K562 (cell line): ENCODE data around the gene GPR39. TPM values are rescaled to one million over a fixed set of nuclear protein-coding genes. Genes with fewer than 3 reads are reported as not detected.

ENCODE experiments used
- ATAC-seq: fragments of 200-7000 bp; cut with Tn5 transposase; 3 replicates; pipeline ENCODE4 v1.9.1; 2020; ENCODE audit warnings: moderate library complexity
- BruUV-seq: library from RNA; stranded (reverse); fragments of 400-500 nt; replicated peaks from 2 replicates; lab custom pipeline; 2021; lab: Mats Ljungman, UMichigan
- CTCF ChIA-PET: fragments of 300-600 bp; formaldehyde crosslinking; extraction: SDS; loops from one replicate; lab custom pipeline; 2021; ENCODE audit warnings: low intra/inter-chr PET ratio; lab: Yijun Ruan, JAX
- POLR2A ChIA-PET: fragments of 300-600, 350-650 bp; sonication (Branson Sonifier 250); formaldehyde crosslinking; extraction: SDS; loops from one replicate; lab custom pipeline; 2021; ENCODE audit warnings: antibody characterized with exemption, inconsistent platforms; lab: Yijun Ruan, JAX
- DNase-seq, 4 experiments: peaks; one replicate each; pipeline versions ENCODE4 v3.0.0 to v3.0.0-alpha.2; 2011 to 2018; ENCODE audit warnings: low spot score in 3 of 4, mixed read lengths in 3 of 4; ENCODE audit errors: extremely low read depth in 1 of 4
- FAIRE-seq: peaks from 2 replicates; lab custom pipeline; 2011; peaks lifted over from hg19 to GRCh38; lab: Jason Lieb, UNC
- H2AFZ ChIP-seq: 2 replicates; pipeline ENCODE4 v1.6.0; 2011; ENCODE audit warnings: low read depth, low read length, control low read depth, inconsistent platforms
- H3K27ac ChIP-seq: fragments of 200-600 bp; 3 replicates; pipeline ENCODE4 v1.8.0; 2011; ENCODE audit warnings: low read depth, mild to moderate bottlenecking, control low read depth, inconsistent platforms, low read length, moderate library complexity, mixed read lengths; ENCODE audit errors: extremely low read depth
- H3K27me3 ChIP-seq, 2 experiments: fragments of 300-600 bp in 1 of 2; 2 replicates in 1 of 2; 3 replicates in 1 of 2; pipeline versions ENCODE4 v1.6.0 to v1.8.0; 2011; ENCODE audit warnings: inconsistent platforms in 2 of 2, low read length in 2 of 2, mild to moderate bottlenecking in 1 of 2, mixed read lengths in 1 of 2, moderate library complexity in 1 of 2; ENCODE audit not compliant: control insufficient read depth in 2 of 2, insufficient read depth in 2 of 2
- H3K36me3 ChIP-seq: fragments of 300-600 bp; 3 replicates; pipeline ENCODE4 v1.8.0; 2011; ENCODE audit warnings: mild to moderate bottlenecking, low read length, inconsistent platforms; ENCODE audit not compliant: control insufficient read depth, insufficient read depth
- H3K4me1 ChIP-seq, 2 experiments: fragments of 200-600 bp in 1 of 2; replicated peaks in 1 of 2; 2 replicates in 1 of 2; 3 replicates in 1 of 2; pipeline versions ENCODE4 v1.5.1 to v1.8.0; 2011; ENCODE audit warnings: inconsistent platforms in 2 of 2, low read length in 2 of 2, mild to moderate bottlenecking in 1 of 2, mixed read lengths in 1 of 2, moderate library complexity in 1 of 2; ENCODE audit not compliant: control insufficient read depth in 2 of 2, insufficient read depth in 2 of 2
- H3K4me2 ChIP-seq: 2 replicates; pipeline ENCODE4 v1.6.1; 2011; ENCODE audit warnings: low read length, control low read depth, inconsistent platforms, mixed read lengths; ENCODE audit not compliant: insufficient read depth
- H3K4me3 ChIP-seq: fragments of 200-600 bp; sonication (generic), shearing (Covaris generic); 2 replicates; pipeline ENCODE4 v1.5.1; 2016; ENCODE audit warnings: control low read depth, inconsistent platforms
- H3K79me2 ChIP-seq: fragments of 200-600 bp; 3 replicates; pipeline ENCODE4 v1.8.0; 2011; ENCODE audit warnings: low read length, inconsistent platforms; ENCODE audit not compliant: control insufficient read depth, insufficient read depth
- H3K9ac ChIP-seq, 2 experiments: 2 replicates each; pipeline versions ENCODE4 v1.6.0 to v1.6.1; 2011; ENCODE audit warnings: low read depth in 2 of 2, low read length in 2 of 2, control low read depth in 1 of 2, inconsistent platforms in 1 of 2, mild to moderate bottlenecking in 1 of 2, mixed read lengths in 1 of 2; ENCODE audit not compliant: insufficient read depth in 1 of 2
- H3K9me1 ChIP-seq: one replicate; pipeline ENCODE4 v1.6.0; 2011; ENCODE audit warnings: inconsistent platforms, mild to moderate bottlenecking, low read length, moderate library complexity; ENCODE audit not compliant: control insufficient read depth, insufficient read depth
- H3K9me3 ChIP-seq: replicated peaks from 2 replicates; pipeline ENCODE4 v1.5.1; 2011; ENCODE audit warnings: low read depth, low read length, inconsistent platforms; ENCODE audit not compliant: control insufficient read depth, insufficient read depth
- H4K20me1 ChIP-seq: replicated peaks from 2 replicates; pipeline ENCODE4 v1.6.1; 2011; ENCODE audit warnings: low read length, inconsistent platforms, mixed read lengths; ENCODE audit not compliant: control insufficient read depth, insufficient read depth
- CHD1 ChIP-seq: fragments of 200-600 bp; sonication (generic); IDR thresholded peaks from one replicate; pipeline ENCODE4 v1.6.1; 2012; ENCODE audit warnings: mild to moderate bottlenecking, moderate library complexity, low read length, inconsistent platforms
- ERF ChIP-seq: fragments of 450-650 bp; formaldehyde crosslinking; IDR thresholded peaks from 2 replicates; pipeline ENCODE4 v1.4.0; 2020; ENCODE audit warnings: mild to moderate bottlenecking, mixed read lengths
- IRF9 ChIP-seq: fragments of 450-650 bp; IDR thresholded peaks from 2 replicates; pipeline ENCODE4 v1.6.1; 2016; ENCODE audit warnings: missing biosample characterization, missing genetic modification characterization
- KLF1 ChIP-seq: fragments of 450-650 bp; IDR thresholded peaks from 2 replicates; pipeline ENCODE4 v1.6.1; 2016; ENCODE audit warnings: missing genetic modification characterization, missing compliant biosample characterization
- LEF1 ChIP-seq: fragments of 450-650 bp; IDR thresholded peaks from 2 replicates; pipeline ENCODE4 v1.6.1; 2016; ENCODE audit warnings: mild to moderate bottlenecking
- MAFF ChIP-seq: IDR thresholded peaks from 2 replicates; pipeline ENCODE4 v1.6.1; 2012; ENCODE audit warnings: low read length, improper control_type of control experiment
- MYBL2 ChIP-seq, 2 experiments: fragments of 450-650 bp in 1 of 2; sonication (generic) in 1 of 2; formaldehyde crosslinking in 1 of 2; IDR thresholded peaks; 2 replicates each; pipeline versions ENCODE4 v1.6.1 to v1.8.1; 2017 to 2022; ENCODE audit warnings: borderline replicate concordance in 1 of 2, inconsistent platforms in 1 of 2, low read depth in 1 of 2, mild to moderate bottlenecking in 1 of 2, missing genetic modification reagents in 1 of 2, moderate library complexity in 1 of 2
- ZNF316 ChIP-seq: fragments of 450-650 bp; IDR thresholded peaks from 2 replicates; pipeline ENCODE4 v1.6.1; 2016
- WGBS: fragments of 100-300 bp; shearing (Covaris generic); methylation state at CpG from one replicate; pipeline ENCODE4 v1.1.6; 2016; ENCODE audit warnings: low coverage, mixed read lengths; ENCODE audit not compliant: insufficient coverage; ENCODE audit errors: missing lambda C conversion rate; 5-methylcytosine and 5-hydroxymethylcytosine counted together
- in situ Hi-C: fragments of 300-500 bp; cut with MboI; formaldehyde crosslinking; loops from 4 replicates; pipeline ENCODE4 v1.15.0; 2018; ENCODE audit warnings: inconsistent platforms, mixed read lengths
- intact Hi-C: fragments of 100-400 bp; cut with micrococcal nuclease; formaldehyde crosslinking; loops from 2 replicates; pipeline ENCODE4 v1.14.2; 2022
- polyA plus RNA-seq, 8 experiments: library from polyadenylated mRNA; depleted of rRNA in 4 of 8; stranded (reverse) in 5 of 8; unstranded in 3 of 8; fragments of >200 nt; fragmentation: Nextera tagmentation in 2 of 8; fragmentation: Illumina TruSeq in 1 of 8; extraction: Ambion mirVana in 2 of 8; extraction: Trizol in 1 of 8; gene quantifications; 2 replicates each; pipeline versions ENCODE4 v1.2.1 to v1.2.3, GENCODE V29; 2011 to 2014; ENCODE audit warnings: inconsistent platforms in 1 of 8, missing spikeins in 1 of 8
- total RNA-seq, 7 experiments: library from RNA; depleted of rRNA in 6 of 7; stranded (reverse); fragments of >200 nt in 6 of 7; fragmentation: Illumina TruSeq in 2 of 7; extraction: Trizol in 2 of 7; gene quantifications; 2 replicates each; pipeline versions ENCODE4 v1.2.1 to v1.2.3, GENCODE V29; 2011 to 2021; ENCODE audit warnings: low replicate concordance in 1 of 7
- TF ChIP-seq, protein P1 (sequence below): fragments of 450-650 bp; IDR thresholded peaks from 2 replicates; pipeline ENCODE4 v1.6.1; 2018; ENCODE audit warnings: mild to moderate bottlenecking, low read depth; ENCODE audit not compliant: partially characterized antibody
- TF ChIP-seq, protein P2 (sequence below): fragments of 250-450 bp; sonication (Bioruptor Pico); IDR thresholded peaks from 2 replicates; pipeline ENCODE4 v1.5.0; 2021; ENCODE audit warnings: mild to moderate bottlenecking, borderline replicate concordance

Gene GPR39
- total and polyA plus RNA-seq, 9 of the 15 experiments (the other 6 are each of a cell fraction or from before 2014, with no cell fraction given), result 0.04 TPM; not detected in 8

GRCh38 chr2:132517386-132517785 lies 100.8 kb downstream of the GPR39 start:
- Histone ChIP-seq H3K4me1 (no peaks in the 10 kb centered on the region), H3K79me2 (no peaks in the 10 kb centered on the region), H3K9me3 (no peaks in the 10 kb centered on the region), H3K9ac (no peak overlapping the region), H3K36me3 (no peaks in the 10 kb centered on the region), H3K27me3 (no peaks in the 10 kb centered on the region), H3K4me3 (no peak overlapping the region), H3K9me1 (no peaks in the 10 kb centered on the region), H3K4me2 (no peak overlapping the region), H4K20me1 (no peaks in the 10 kb centered on the region), H3K27ac (no peak overlapping the region), H2AFZ (no peak overlapping the region)
- ChIA-PET CTCF (no interaction called here), POLR2A (no interaction called here)
- BruUV-seq, result no TSS peak
- ATAC-seq (no peak), FAIRE-seq (no peak), DNase-seq (no peak)
- intact Hi-C loops, result no loop called here
- in situ Hi-C loops, result no loop called here
- 0% methylated on average over 1 of the region's 1 CpG for WGBS
- no peak for TF ChIP-seq LEF1
- TF ChIP-seq MAFF, result 0 out of 2 replicates have a peak, but pooled peaks have one; percentile 1

- H3K4me1 ChIP-seq, result no peaks in the 10 kb centered on the region
- no peaks in the 10 kb centered on the region for H3K9me3 ChIP-seq
- intact Hi-C loops (no loop called here), in situ Hi-C loops (no loop called here)
- 0% methylated on average over 4 of the region's 4 CpGs for WGBS
- H3K4me2 ChIP-seq, result no peak overlapping the region
- H3K4me3 ChIP-seq, result no peak overlapping the region
- H2AFZ ChIP-seq, result no peak overlapping the region
- ChIA-PET CTCF (no interaction called here), POLR2A (no interaction called here)
- no peaks in the 10 kb centered on the region for H3K36me3 ChIP-seq
- no peak for FAIRE-seq
- H3K9me1 ChIP-seq, result no peaks in the 10 kb centered on the region
- H3K9ac ChIP-seq, result no peak overlapping the region
- H4K20me1 ChIP-seq, result no peaks in the 10 kb centered on the region
- BruUV-seq, result no TSS peak
- no peak for DNase-seq
- no peaks in the 10 kb centered on the region for H3K79me2 ChIP-seq
- H3K27ac ChIP-seq, result no peak overlapping the region
- H3K27me3 ChIP-seq, result no peaks in the 10 kb centered on the region
- ATAC-seq, result no peak
- no peak for TF ChIP-seq IRF9 (tag)
- no peak for TF ChIP-seq CHD1
- TF ChIP-seq KLF1, result no peak
- TF ChIP-seq, protein P1, sequence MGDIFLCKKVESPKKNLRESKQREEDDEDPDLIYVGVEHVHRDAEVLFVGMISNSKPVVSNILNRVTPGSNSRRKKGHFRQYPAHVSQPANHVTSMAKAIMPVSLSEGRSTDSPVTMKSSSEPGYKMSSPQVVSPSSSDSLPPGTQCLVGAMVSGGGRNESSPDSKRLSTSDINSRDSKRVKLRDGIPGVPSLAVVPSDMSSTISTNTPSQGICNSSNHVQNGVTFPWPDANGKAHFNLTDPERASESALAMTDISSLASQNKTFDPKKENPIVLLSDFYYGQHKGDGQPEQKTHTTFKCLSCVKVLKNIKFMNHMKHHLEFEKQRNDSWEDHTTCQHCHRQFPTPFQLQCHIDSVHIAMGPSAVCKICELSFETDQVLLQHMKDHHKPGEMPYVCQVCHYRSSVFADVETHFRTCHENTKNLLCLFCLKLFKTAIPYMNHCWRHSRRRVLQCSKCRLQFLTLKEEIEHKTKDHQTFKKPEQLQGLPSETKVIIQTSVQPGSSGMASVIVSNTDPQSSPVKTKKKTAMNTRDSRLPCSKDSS, result no peak
- TF ChIP-seq ZNF316, result no peak
- TF ChIP-seq, protein P2, sequence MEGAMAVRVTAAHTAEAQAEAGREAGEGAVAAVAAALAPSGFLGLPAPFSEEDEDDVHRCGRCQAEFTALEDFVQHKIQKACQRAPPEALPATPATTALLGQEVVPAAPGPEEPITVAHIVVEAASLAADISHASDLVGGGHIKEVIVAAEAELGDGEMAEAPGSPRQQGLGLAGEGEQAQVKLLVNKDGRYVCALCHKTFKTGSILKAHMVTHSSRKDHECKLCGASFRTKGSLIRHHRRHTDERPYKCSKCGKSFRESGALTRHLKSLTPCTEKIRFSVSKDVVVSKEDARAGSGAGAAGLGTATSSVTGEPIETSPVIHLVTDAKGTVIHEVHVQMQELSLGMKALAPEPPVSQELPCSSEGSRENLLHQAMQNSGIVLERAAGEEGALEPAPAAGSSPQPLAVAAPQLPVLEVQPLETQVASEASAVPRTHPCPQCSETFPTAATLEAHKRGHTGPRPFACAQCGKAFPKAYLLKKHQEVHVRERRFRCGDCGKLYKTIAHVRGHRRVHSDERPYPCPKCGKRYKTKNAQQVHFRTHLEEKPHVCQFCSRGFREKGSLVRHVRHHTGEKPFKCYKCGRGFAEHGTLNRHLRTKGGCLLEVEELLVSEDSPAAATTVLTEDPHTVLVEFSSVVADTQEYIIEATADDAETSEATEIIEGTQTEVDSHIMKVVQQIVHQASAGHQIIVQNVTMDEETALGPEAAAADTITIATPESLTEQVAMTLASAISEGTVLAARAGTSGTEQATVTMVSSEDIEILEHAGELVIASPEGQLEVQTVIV (CRISPR knock-in tag), result no peak
- no peak for TF ChIP-seq ERF (CRISPR knock-in tag)
- no peak for TF ChIP-seq MYBL2 (IDR thresholded peaks at IDR 0.05; ENCODE audit: low read depth)
- TF ChIP-seq MYBL2 (CRISPR knock-in tag; IDR thresholded peaks at IDR 0.05; ENCODE audit: borderline replicate concordance), result no peak
These were observed 101.7 kb downstream of the GPR39 start for GRCh38 chr2:132518302-132518701.
